Keratinocyte (primary cell): ENCODE data around the gene CDK3.

ENCODE experiments used
- CTCF ChIP-seq, 3 experiments: IDR thresholded peaks in 1 of 3; conservative IDR thresholded peaks in 1 of 3; optimal IDR thresholded peaks in 1 of 3; 2 replicates in 2 of 3; 3 replicates in 1 of 3; pipeline versions ENCODE3 to v1.5.1; 2011; ENCODE audit warnings: low read length in 3 of 3, mild to moderate bottlenecking in 3 of 3, moderate library complexity in 2 of 3, control low read depth in 1 of 3, inconsistent platforms in 1 of 3; ENCODE audit not compliant: insufficient read depth in 2 of 3; ENCODE audit errors: extremely low read depth in 1 of 3
- EZH2 ChIP-seq: IDR thresholded peaks from one replicate; pipeline ENCODE4 v1.6.1; 2012; ENCODE audit warnings: inconsistent platforms, mild to moderate bottlenecking, low read length, moderate library complexity

DNA sequence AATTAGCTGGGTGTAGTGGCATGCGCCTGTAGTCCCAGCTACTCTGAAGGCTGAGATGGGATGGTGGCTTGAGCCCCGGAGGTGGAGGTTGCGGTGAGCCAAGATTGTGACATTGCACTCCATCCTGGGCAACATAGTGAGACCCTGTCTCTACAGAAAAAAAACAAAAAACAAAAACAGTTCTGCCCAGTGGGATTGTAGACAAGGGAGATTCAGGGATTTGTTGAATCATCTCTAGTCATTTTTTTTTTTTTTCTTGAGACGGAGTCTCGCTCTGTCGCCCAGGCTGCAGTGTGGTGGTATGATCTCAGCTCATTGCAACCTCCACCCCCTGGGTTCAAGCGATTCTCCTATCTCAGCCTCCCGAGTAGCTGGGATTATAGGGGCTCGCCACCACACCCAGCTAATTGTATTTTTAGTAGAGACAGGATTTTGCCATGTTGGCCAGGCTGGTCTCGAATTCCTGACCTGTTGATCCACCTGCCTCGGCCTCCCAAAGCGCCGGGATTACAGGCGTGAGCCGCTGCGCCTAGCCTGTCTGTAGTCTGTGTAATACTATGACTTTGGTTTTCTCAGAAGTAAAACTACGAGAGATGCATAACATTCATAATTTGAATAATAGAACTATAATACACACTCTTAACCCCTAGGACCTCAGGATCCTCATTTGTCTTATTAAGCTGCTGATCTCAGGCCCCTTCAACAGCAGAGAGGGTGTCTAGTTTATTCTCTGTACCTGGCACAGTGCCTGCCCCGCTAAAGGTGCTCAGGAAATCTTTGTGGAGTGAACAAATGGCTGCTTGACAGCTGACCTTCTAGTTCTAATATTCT is 20.3 kb upstream of the CDK3 start:
- TF ChIP-seq CTCF (optimal IDR thresholded peaks at IDR 0.05 in 1 of 3, IDR thresholded peaks at IDR 0.05 in 1 of 3, conservative IDR thresholded peaks at IDR 0.05 in 1 of 3; ENCODE audit: extremely low read depth in 1 of 3, insufficient read depth in 2 of 3, low read length in 3 of 3) (no peak), EZH2 (no peak)
